GM18867 (cell line): ENCODE measurements around the gene TTLL8.

Experiments used
- ATAC-seq: cut with Tn5 transposase; IDR thresholded peaks from one replicate; pipeline ENCODE4 v1.9.1; 2021; ENCODE audit warnings: mild to moderate bottlenecking, moderate library complexity; ENCODE audit not compliant: unreplicated experiment

Gene TTLL8

DNA sequence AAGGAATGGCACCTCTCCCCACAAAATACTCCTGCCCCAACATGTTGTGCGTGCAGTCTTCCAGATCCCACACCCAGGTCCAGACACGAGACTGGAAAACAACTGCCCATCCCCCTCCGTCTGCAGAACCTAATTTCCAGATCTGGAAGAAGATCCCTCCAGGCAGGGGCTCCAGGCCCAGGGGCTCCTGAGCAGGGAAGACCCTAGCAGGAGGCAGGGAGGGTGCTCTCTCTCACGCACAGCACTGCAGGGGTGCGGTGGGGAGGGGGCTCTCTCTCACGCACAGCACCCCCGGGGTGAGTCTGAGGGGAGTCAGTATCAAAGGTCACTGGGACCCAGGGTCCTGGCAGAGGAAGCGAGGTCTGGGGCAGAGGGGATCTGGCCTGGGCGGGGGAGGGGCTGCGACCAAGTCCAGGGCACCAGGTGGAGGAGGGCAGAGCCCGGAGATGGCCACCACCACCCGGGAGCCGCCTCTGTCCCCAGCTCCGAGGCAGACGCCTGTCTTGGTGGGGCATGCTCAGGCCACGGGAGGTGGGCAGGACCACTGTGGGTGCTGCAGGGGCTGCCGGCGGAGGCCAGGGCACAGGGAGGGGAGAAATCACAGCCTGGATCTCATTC is 25.5 kb upstream of the TTLL8 start:
- no peak for ATAC-seq

DNA sequence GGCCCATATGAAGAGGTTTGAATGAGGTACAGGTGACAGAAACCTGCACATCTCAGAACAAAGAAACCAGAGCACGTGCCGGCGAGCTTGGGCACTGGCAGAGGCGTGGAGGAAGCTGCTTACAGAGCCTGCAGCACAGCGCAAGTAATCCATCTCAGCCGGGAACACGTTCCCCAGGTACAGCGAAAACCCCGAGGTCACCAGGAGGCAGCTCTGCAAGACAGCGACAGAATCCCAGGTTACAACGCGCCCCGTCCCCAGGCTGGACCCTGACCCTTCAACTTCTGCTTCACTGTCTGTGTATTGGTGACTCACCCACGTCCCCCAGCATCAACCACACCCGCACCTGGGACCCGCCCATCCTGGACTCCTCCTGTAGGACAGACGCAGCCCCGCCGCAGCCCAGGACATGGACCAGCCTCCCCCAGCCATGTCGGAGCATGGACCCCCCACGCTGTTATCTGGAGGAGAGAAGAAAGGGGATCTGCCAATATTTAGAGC is 24.9 kb upstream of the TTLL8 start:
- no peak for ATAC-seq

DNA sequence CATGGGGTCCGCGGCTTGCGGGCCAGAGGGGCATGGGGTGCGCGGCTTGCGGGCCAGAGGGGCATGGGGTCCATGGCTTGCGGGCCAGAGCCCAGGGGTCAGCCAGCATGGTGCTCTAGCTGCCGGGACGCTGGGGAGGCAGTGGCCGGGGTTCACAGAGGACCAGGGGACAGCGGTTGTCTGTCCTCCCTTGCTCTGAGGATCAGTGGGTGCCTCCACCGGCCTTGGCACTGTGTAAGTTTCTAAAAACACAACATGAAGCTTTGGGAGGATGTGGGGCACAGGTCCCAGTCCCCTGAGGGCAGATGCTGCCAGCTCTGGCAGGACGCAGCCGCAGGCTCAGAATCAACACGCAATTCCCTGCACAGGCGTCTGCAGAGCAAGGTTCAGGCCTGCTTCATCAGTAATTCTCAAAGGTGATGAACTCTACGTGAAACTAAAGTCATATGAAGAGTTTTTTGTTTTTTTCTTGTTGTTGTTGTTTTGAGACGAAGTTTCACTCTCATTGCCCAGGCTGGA is 24.2 kb upstream of the TTLL8 start:
- ATAC-seq = no peak

DNA sequence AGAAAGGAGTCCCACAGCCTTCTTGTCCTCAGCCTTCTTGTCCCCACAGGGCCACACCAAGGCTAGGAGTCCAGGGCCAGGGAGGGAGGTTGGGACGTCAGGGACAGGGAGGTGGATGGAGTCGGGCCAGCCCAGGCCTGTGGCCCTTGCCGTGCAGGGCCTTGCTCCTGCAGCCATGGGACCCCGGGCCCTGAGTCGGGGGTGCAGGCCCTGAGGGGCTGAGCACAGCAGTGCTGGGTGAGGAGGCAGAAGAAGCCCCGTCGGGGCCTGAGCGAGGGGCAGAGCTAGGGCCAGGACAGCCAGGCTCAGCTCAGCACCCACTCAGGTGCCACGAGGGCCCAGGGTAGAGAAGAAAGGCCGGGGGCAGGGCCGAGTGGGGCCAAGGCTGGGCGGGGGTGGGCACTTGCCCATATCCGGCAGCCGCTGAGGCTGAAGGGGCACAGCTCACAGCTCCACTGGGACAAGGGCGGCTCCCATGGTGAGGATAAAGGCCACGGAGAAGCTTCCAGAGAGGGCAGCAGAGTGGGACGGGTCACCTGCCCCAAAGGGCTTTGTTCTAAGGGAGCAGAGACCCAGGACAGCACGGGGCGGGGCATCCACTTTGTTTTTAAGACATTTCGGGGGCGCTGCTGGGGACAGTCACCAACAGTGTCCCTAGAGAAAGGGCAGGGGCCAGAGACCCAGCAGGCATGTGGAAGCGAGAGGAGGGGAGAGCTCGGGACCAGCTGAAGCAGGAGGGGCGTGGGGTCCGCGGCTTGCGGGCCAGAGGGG is 23.5 kb upstream of the TTLL8 start:
- no peak for ATAC-seq

DNA sequence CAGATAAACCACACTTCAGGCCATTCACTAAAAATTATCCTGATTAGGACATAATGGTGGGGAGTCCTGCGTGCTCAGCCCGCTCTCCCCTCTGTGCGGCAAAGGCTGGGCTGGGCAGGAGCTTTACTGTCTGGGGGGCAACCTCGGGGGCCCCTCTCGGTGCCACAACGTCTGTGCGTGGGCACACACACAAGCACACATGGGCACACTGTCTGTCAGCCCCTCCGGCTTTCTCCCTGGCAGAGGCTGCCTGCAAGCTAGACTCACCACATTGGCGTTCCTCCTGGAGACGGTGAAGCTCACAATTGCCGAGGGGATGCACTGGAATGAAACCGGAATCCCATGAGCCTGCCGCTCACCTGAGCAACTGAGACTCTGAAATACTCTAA is 22.0 kb upstream of the TTLL8 start:
- ATAC-seq = no peak

DNA sequence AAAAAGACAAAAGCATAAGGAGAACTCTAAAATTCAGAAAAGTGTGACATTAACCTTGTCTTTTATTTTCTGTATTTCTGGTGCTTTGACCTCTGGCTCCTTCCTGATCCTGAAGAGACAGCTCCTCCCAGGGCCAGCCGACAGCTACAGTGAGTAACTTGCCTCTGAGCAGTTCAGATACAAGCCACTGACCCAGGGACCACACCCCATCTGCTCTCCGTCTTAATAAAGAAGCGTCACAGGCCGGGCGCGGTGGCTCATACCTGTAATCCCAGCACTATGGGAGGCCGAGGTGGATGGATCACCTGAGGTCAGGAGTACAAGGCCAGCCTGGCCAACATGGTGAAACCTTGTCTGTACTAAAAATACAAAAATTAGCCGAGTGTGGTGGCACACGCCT is 20.7 kb upstream of the TTLL8 start:
- no peak for ATAC-seq

DNA sequence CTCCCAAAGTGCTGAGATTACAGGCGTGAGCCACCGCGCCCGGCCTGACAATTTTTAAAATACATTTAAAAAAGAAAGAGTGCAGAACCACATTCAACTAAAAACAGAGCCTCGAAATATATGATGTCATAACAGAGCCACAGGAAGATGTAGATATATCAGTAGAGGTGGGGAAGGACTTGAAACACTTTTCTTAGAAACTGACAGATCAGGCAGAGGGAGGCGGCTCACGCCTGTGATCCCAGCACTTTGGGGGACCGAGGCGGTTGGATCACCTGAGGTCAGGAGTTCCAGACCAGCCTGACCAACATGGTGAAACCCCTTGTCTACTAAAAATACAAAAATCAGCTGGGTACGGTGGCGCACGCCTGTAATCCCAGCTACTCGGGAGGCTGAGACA is 20.1 kb upstream of the TTLL8 start:
- no peak for ATAC-seq

DNA sequence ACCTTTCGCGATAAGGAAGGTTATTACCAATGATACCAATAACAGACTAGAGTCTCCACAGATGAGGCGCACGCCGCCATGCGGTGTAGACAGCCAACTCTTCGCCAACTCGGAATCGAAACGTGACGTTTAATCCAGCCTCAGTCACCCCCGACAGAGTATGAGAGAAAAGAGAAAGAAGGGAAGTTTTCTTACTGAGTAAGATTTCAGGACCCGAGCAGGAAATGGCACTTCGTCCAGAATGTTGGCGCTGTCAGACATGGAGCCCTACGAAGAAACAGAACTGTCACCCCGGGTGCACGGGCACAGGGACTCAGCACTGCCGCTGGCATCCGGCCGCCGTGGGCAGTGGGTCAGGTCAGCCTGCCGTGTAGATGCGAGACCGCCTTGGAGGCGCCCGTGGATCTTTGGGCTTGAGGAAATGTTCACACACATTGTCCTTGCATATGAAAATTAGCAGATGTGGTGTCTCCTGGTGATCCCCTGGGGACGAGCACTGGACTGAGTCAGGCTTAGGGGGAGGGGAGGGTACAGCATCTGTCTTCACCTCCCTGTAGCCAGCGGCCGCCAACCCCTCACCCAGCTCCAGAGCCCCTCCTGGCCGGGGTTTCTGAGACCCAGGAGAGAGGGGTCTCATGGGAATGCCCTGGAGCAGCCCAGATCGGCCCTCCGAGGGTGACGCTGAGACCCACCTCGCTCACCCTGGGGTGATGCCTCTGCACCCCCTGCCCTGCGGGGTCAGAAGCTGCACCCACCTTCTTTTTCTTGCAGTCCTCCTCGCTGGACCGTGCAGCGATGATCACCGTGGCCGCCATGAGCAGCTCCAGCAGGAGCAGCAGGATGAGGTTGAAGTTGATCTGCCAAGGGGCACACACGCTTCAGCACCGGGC is 18.8 kb upstream of the TTLL8 start:
- no peak for ATAC-seq

DNA sequence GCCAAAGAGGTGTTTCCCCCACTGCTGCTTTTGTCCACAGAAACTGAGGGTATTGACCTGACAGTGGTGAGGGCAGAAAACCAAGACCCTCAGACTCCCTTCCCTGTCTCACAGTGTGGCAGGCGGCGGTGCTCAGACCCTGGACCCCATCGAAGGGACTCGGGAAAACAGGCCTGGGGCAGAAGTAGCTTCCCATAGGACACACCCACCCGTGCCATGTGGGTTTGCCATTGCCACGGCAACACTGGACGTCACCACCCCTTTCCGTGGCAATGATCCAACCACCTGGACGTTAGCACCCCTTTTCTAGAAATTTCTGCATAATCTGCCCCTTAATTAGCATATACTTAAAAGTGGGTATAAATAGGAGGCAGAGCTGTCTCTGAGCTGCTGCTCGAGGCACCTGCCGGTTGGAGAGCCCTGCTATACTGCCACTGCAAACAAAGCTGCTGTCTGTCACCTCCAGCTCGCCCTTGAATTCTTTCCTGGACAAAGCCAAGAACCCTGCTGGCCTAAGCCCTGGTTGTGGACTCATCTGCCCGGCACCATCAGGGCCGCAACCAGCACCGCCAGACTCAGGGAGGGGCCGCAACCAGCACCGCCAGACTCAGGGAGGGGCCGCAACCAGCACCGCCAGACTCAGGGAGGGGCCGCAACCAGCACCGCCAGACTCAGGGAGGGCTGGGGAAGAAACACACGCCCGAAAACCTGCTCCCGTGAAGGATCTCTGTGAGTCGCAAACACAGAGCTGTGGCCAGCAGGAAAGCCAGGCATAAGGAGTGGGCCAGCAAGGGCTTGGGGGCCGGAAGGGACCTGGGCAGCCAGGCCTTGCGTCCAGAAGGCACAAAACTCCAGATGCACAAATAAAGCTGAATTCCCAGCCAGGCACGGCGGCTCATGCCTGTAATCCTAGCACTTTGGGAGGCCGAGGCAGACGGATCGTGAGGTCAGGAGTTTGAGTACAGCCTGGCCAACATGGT is 16.7 kb upstream of the TTLL8 start:
- no peak for ATAC-seq

DNA sequence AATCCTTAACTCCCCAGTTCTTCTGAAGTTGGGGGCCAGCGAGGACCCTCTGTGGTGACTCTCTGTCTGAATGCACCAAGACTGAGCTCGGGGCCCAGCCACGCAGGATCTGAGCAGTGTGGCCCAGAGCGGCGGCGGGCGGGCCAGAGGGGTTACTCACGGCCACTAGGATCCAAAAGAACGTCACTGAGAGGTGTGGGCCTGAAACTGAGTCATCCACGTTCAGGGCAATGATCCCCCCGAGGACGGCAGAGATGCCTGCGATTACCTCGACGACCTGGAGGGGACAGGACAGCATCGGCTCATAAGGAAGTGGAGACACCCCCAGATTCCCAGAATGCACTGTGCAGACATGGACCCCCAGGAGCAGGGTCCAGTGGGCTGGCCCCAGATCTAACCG is 16.0 kb upstream of the TTLL8 start:
- no peak for ATAC-seq

DNA sequence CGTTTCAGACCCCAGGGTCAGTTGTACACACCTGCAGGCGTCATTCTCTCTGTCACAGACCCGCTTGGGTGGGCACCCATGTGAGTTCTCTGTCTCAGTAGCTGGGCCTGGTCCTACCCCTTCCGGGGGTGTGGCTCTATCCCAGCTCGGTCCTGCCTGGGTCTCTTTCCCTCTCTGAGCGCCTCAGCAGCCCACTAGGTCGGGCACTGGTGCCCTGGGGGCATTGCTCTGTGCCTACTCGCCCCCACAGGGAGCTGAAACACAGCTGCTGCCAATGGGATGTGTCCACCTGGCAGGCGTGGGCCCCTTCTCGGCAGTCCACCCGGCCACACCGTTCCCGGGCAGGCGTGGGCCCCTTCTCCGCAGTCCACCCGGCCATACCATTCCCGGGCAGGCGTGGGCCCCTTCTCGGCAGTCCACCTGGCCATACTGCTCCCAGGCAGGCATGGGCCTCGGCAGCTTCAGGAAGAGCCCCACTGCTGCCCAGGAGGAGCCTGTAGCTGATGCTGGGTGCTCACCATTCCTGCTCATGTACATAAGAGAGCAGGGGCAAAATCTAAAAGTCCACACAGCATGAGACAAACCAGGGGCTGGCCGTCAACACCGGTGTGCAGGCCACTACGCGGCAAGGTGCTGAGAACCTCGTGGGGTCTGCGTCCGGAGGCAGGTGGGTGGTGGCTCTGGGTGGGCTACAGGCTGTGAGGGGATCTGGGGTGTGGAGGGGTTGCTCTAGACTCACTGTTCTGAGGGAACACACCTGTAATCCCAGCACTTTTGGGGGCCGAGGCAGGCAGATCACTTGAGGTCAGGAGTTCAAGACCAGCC is 14.8 kb upstream of the TTLL8 start:
- no peak for ATAC-seq

DNA sequence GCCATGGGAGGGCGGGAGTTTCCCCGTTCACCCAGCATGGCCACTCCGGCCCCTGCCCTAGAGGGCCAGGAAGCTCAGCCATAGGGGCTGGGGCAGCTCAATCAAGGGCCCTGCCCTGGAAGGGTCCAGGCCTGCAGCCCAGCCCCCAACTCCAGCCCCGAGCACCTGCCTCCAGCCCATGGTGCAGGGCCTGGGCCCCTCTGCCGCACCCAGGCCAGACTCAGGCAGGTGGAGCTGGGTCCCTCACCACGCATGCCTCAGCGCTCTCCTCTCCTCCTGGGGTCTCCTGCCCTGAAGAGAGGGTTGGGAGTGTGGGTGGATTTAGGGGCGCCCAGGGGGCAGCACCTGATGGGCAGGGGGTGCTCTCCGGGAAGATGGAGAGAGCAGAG is 14.1 kb upstream of the TTLL8 start:
- ATAC-seq = no peak

DNA sequence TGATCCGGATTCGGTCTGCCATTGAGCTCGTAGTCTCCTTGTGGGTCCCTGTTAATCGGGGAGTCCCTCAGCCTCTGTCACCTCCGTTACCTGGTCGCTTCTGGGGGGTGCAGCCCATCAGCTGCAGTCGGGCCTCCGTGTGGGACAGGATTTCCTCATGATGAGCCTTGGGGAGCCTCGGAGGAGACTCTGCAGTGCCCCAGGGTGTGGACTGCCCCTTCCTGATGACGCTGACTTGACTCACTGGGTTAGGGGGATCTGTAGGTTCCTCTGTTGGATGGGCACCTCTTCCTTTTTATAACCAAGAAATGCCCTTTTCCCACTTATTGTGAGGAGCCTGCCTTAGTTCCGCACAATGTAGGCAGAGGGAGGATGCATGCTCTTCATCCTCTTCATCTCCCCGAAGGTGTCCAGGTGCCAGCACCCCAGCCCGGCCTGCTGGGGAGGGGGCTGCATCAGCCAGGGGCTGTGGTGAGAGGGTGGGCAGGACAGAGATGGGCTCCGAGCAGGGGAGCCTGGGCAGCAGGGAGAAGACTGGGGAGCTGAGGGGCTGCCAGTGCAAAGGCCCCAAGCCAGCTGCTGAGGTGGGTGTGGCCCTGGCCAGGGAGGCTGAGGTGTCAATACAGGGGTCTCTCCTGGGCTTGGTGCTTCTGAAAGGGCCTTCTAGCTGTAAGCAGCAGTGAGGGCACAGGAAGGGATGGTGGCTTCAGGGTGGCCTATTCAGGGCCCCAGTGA is 13.5 kb upstream of the TTLL8 start:
- no peak for ATAC-seq

DNA sequence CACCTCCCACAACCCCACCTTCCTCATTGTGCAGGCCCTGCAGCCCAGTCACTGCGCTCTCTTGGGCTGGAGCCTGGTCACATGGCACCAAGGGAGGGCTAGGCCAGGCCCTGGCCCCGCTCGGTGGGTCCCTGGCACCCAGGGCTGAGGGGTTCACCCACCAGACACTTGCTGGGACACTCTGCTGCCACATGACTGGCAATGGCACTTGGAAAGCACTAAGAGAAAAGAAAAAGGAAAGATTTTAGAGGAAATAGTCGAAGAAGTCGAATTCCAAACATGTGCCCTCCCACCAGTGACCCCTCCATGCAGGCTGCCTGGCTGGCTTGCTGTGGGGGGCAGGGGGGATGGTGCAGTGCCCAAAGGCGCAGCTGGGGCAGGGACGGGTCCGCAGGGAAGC is 12.3 kb upstream of the TTLL8 start:
- ATAC-seq = no peak

DNA sequence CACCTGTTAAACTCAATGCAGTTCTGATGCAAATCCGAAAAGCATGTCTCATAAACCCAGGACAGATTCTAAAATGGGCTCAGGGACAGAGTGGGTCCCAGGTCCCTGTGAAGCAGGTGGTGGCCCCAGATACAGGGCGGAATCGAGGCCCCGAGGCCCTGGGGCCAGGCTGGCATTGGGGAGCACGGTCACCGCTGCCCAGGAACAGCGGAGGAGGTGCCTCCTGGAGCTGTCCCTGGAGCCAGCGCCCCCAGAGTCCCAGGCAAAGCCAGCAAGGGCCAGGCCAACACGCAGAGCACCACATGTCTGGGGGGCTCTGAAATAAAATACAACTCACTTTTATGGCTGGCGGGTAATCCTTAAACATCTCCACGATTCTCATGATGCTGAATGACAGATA is 10.0 kb upstream of the TTLL8 start:
- no peak for ATAC-seq

DNA sequence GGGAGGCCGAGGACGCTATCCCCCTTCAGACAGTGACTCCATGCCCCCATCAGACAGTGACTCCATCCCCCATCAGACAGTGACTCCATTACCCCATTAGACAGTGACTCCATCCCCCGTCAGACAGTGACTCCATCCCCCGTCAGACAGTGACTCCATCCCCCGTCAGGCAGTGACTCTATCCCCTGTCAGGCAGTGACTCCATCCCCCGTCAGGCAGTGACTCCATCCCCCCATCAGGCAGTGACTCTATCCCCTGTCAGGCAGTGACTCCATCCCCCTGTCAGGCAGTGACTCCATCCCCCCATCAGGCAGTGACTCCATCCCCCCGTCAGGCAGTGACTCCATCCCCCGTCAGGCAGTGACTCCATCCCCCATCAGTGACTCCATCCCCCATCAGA is 9.1 kb upstream of the TTLL8 start:
- no peak for ATAC-seq

DNA sequence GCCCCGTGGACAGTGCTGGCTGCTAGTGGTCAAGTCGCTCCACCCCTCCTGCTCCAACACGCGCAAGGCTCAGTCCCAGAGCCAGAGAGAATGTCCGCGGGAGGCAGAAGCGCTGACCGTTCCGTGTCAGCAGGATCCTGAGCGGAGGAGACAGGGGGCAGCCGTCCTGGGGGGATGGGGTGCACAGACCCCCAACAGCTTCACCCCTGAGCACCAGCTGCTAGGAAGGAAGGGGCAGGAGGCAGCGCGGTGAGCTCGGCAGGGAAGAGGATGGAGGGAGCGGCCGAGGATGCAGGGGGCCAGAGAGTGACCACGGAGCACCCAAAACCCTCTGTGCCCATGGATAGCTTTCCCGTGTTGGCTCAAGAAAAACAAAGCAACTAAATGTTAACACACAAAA is 6.4 kb upstream of the TTLL8 start:
- ATAC-seq = no peak

DNA sequence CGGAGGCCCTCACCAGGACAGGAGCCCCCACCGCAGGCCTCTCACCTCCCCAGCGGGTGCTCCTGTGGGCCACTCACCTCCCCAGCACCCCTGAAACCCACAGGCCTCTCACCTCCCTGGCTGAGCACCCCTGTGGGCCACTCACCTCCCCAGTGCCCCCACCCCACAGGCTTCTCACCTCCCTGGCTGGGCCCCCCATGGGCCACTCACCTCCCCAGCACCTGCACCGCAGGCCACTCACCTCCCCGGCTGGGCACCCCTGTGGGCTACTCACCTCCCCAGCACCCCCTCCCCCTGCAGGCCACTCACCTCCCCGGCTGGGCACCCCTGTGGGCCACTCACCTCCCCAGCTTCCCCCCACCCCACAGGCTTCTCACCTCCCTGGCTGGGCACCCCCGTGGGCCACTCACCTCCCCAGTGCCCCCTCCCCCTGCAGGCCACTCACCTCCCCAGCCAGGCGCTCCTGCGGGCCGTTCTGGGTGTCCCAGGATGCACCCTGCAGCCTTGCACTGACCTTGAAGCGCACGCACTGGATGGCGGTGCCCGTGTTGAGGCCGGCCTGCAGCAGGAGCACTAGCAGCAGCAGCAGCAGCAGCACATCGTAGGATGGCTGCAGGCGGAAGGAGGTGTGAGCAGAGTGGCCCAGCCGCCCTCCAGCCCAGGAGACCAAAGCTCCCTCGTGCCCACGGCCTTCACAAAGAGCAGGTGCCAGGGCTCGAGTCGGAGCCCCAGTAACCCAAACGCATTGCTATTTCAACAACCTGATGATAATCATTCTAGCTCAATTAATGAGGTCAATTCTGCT is 5.7 kb upstream of the TTLL8 start:
- ATAC-seq = no peak
